ENCODE measurements around the gene KIAA0825. TPM values are rescaled to one million over a fixed set of nuclear protein-coding genes. Genes with fewer than 3 reads are reported as not detected.

The KIAA0825 gene
- total and polyA plus RNA-seq, 8 donors, result 0.29 to 15.6 (median 1.5) TPM

DNA sequence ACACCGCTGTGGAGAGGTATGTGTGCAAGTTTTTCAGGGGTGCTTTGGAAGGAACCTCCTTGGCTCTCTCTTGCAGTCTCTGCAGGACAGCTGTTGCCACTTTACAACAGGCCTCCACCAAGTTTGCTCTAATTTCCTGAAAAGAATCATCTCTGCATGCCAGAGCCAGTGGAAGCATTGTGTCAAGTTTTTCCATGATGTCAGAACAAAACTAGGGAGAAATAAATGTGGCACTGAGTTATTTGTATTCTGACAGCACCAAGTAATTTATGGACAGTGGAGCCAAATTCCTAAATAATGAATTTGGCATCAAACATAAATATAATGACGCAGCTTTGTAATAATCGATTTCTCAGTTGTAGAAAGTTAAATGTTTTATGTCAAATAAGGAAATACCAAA is 146.9 kb downstream of the KIAA0825 start:
- Histone ChIP-seq H3K36me3 (peaks cover 0 to 16% (median 3%) of the 10 kb centered on the region in 4 donors), H3K27ac (no peak overlapping the region), H3K9me3 (no peaks in the 10 kb centered on the region), H3K27me3 (no peaks in the 10 kb centered on the region), H3K4me3 (no peak overlapping the region), H3K4me1 (no peaks in the 10 kb centered on the region)
- 75 to 88% (median 82%) methylated on average over 3 of the region's 3 CpGs for WGBS, 5 donors
- intact Hi-C loops (cut with DNase I; ENCODE audit: low total_unique reads), result no loop called here
- DNase-seq, result peak in 1 of 2 donors; percentile 38
- no peak for TF ChIP-seq POLR2A (IDR thresholded peaks at IDR 0.05)
- no peak for TF ChIP-seq EP300 (IDR thresholded peaks at IDR 0.05)
- TF ChIP-seq, protein P1, sequence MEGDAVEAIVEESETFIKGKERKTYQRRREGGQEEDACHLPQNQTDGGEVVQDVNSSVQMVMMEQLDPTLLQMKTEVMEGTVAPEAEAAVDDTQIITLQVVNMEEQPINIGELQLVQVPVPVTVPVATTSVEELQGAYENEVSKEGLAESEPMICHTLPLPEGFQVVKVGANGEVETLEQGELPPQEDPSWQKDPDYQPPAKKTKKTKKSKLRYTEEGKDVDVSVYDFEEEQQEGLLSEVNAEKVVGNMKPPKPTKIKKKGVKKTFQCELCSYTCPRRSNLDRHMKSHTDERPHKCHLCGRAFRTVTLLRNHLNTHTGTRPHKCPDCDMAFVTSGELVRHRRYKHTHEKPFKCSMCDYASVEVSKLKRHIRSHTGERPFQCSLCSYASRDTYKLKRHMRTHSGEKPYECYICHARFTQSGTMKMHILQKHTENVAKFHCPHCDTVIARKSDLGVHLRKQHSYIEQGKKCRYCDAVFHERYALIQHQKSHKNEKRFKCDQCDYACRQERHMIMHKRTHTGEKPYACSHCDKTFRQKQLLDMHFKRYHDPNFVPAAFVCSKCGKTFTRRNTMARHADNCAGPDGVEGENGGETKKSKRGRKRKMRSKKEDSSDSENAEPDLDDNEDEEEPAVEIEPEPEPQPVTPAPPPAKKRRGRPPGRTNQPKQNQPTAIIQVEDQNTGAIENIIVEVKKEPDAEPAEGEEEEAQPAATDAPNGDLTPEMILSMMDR (IDR thresholded peaks at IDR 0.05), result no peak
- TF ChIP-seq POLR2AphosphoS5 (IDR thresholded peaks at IDR 0.05), result no peak

DNA sequence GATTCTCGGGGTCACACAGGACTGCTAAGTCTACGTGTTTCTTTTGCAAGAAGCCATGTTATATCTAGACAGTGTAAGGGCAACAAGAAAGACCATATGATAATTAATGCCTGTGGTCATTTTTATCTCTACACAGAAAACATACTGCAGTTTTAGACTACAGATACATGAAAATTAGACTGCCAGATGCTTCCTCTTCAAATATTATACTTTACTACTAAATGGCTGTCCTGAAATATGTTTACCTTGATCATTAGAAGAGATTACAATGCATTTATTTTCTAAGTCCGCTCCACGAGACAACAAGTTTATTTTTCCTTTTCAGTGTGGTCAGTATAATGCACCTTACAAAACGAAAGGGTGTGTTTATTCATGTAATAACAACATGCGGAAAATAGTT is 147.6 kb downstream of the KIAA0825 start:
- intact Hi-C loops (cut with DNase I; ENCODE audit: low total_unique reads), result no loop called here
- DNase-seq, result no peak
- H3K27me3 ChIP-seq, result no peaks in the 10 kb centered on the region
- TF ChIP-seq POLR2AphosphoS5 (IDR thresholded peaks at IDR 0.05) (no peak), EP300 (IDR thresholded peaks at IDR 0.05) (no peak), POLR2A (IDR thresholded peaks at IDR 0.05) (no peak)
- TF ChIP-seq, protein P1 (IDR thresholded peaks at IDR 0.05), result no peak
- peaks cover 0 to 12% (median 3%) of the 10 kb centered on the region in 4 donors for H3K36me3 ChIP-seq
- no peaks in the 10 kb centered on the region for H3K9me3 ChIP-seq
- WGBS, 5 donors, result 78 to 85% (median 81%) methylated on average over 6 of the region's 6 CpGs
- no peak overlapping the region for H3K27ac ChIP-seq
- H3K4me3 ChIP-seq, result no peak overlapping the region
- no peaks in the 10 kb centered on the region for H3K4me1 ChIP-seq

DNA sequence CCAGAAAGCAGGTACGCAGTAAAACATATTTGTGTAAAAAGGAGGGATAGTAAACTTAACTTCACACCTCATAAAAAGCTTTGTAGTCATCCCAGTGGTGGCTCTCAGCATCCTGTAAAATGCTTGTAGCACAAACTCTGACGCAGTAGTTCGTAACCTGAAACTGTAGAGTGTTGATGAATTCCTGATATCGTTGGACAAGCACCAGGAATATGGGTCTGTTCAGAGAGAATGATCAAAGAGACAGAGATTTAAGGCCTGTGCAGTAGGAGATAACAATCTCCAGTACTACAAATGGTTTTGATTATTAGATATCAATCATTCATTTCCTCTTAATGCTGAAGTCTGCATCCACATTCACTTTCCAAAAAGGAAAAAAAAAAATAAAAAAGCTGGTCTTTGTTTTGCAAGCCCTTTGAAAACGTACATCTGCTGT is 148.5 kb downstream of the KIAA0825 start:
- TF ChIP-seq, protein P1 (IDR thresholded peaks at IDR 0.05), result no peak
- TF ChIP-seq EP300 (IDR thresholded peaks at IDR 0.05) (no peak), POLR2AphosphoS5 (IDR thresholded peaks at IDR 0.05) (no peak), POLR2A (IDR thresholded peaks at IDR 0.05) (no peak)
- Histone ChIP-seq H3K27me3 (no peaks in the 10 kb centered on the region), H3K9me3 (no peaks in the 10 kb centered on the region), H3K36me3 (peaks cover 0 to 12% (median 3%) of the 10 kb centered on the region in 4 donors), H3K27ac (no peak overlapping the region), H3K4me3 (no peak overlapping the region), H3K4me1 (no peaks in the 10 kb centered on the region)
- WGBS, 5 donors, result 63 to 73% (median 67%) methylated on average over 5 of the region's 5 CpGs
- DNase-seq, result peak in 1 of 2 donors; percentile 35
- intact Hi-C loops (cut with DNase I; ENCODE audit: low total_unique reads), result no loop called here

DNA sequence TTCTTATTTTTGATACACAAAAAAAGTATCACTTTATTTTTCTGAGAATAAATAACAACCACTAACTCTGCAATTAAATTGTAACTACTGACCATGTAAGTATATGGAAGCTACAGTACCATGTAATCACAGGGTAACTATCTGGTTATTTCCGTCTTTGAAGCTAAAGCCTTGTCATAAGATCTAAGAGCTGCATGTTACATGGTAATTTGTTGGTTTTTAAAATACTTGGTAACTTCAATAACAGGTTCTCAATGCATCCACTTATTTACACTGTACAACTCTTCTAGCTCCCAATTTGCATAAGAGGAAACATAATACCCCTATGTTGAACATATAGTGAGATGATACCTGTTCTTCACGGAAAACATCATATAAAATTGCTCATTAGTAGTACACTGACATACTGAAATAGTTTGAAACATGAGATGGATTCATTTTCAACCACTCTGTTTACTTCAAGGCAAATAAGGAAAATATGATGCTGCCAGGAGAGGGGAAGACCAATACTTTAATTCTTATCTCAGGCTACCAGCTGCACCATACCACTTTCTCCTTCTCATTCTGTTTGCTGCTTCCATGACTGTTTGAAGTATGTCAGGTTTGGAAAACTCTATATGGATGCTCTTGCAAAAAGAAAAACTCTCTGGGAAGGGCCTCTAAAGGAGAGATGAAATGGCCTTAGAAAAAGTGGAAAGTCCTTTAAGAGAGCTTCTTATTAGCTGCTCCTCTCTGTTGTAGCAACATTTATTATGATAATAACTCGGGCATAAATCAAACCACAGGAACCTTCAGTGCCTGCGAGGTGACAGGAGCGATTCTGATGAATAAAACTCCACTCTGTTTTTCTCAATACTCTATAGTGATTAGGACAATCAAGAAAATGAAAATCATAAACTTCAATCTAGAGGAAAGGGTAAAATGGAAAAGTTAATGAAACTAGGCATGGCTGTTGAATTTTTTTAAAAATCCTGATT is 150.2 kb downstream of the KIAA0825 start:
- Histone ChIP-seq H3K4me3 (no peak overlapping the region), H3K9me3 (no peaks in the 10 kb centered on the region), H3K36me3 (peaks cover 0 to 12% (median 3%) of the 10 kb centered on the region in 4 donors), H3K4me1 (no peaks in the 10 kb centered on the region), H3K27me3 (no peaks in the 10 kb centered on the region), H3K27ac (no peak overlapping the region)
- DNase-seq, result no peak
- intact Hi-C loops (cut with DNase I; ENCODE audit: low total_unique reads), result no loop called here
- 90 to 97% (median 95%) methylated on average over 5 of the region's 5 CpGs for WGBS, 5 donors
- TF ChIP-seq EP300 (IDR thresholded peaks at IDR 0.05) (no peak), POLR2AphosphoS5 (IDR thresholded peaks at IDR 0.05) (no peak), POLR2A (IDR thresholded peaks at IDR 0.05) (no peak)
- TF ChIP-seq, protein P1 (IDR thresholded peaks at IDR 0.05), result no peak
